Endothelial cell of umbilical vein (primary cell): ENCODE results near the gene F2RL2. TPM values are rescaled to one million over a fixed set of nuclear protein-coding genes. Genes with fewer than 3 reads are reported as not detected.

ENCODE experiments used
- Bru-seq: library from RNA; stranded (reverse); fragments of 400-500 nt; gene quantifications from one replicate; lab custom pipeline; 2021; lab: Mats Ljungman, UMichigan
- BruChase-seq, 2 experiments: library from RNA; stranded (reverse); fragments of 400-500 nt; gene quantifications; one replicate each; lab custom pipeline; 2021; lab: Mats Ljungman, UMichigan
- BruUV-seq: library from RNA; stranded (reverse); fragments of 400-500 nt; replicated peaks from 2 replicates; lab custom pipeline; 2021; lab: Mats Ljungman, UMichigan
- CTCF ChIA-PET: fragments of 300-600, 350-600 bp; sonication (Branson Sonifier 250); formaldehyde crosslinking; loops from one replicate; lab custom pipeline; 2021; ENCODE audit warnings: antibody characterized with exemption, inconsistent platforms; lab: Charles Lee
- POLR2A ChIA-PET: fragments of 300-600, 350-600 bp; sonication (Branson Sonifier 250); formaldehyde crosslinking; loops from one replicate; lab custom pipeline; 2021; ENCODE audit warnings: antibody characterized with exemption, inconsistent platforms; lab: Charles Lee
- DNase-seq: peaks from one replicate; pipeline ENCODE4 v3.0.0-alpha.2; 2011; ENCODE audit warnings: low read depth, low spot score
- FAIRE-seq: peaks from 2 replicates; lab custom pipeline; 2011; peaks lifted over from hg19 to GRCh38; lab: Jason Lieb, UNC
- H2AFZ ChIP-seq: 2 replicates; pipeline ENCODE4 v1.6.0; 2012; ENCODE audit warnings: low read depth, low read length, control low read depth, inconsistent platforms
- H3K27ac ChIP-seq: 2 replicates; pipeline ENCODE4 v1.5.1; 2011; ENCODE audit warnings: low read depth, mild to moderate bottlenecking, control low read depth, low read length, moderate library complexity; ENCODE audit not compliant: insufficient read depth
- H3K27me3 ChIP-seq, 2 experiments: 2 replicates each; pipeline versions ENCODE4 v1.6.0 to v1.6.1; 2011; ENCODE audit warnings: low read length in 2 of 2, mixed read lengths in 1 of 2; ENCODE audit not compliant: control insufficient read depth in 2 of 2, insufficient read depth in 2 of 2
- H3K36me3 ChIP-seq, 2 experiments: 2 replicates in 1 of 2; 3 replicates in 1 of 2; pipeline ENCODE4 v1.5.1; 2011; ENCODE audit warnings: low read length in 2 of 2, mild to moderate bottlenecking in 1 of 2, moderate library complexity in 1 of 2; ENCODE audit not compliant: control insufficient read depth in 2 of 2, insufficient read depth in 2 of 2; ENCODE audit errors: extremely low read depth in 1 of 2
- H3K4me1 ChIP-seq: 3 replicates; pipeline ENCODE4 v1.5.1; 2011; ENCODE audit warnings: mild to moderate bottlenecking, low read length; ENCODE audit not compliant: control insufficient read depth, insufficient read depth; ENCODE audit errors: extremely low read depth
- H3K4me2 ChIP-seq: 2 replicates; pipeline ENCODE4 v1.6.1; 2011; ENCODE audit warnings: low read length, control low read depth, mixed read lengths; ENCODE audit not compliant: insufficient read depth
- H3K4me3 ChIP-seq, 3 experiments: fragments of 200-600 bp in 1 of 3; sonication (generic), shearing (Covaris generic) in 1 of 3; replicated peaks in 1 of 3; 2 replicates each; pipeline ENCODE4 v1.5.1; 2011 to 2016; ENCODE audit warnings: control low read depth in 3 of 3, low read length in 3 of 3, mild to moderate bottlenecking in 2 of 3, inconsistent platforms in 1 of 3, low read depth in 1 of 3, moderate library complexity in 1 of 3; ENCODE audit not compliant: insufficient read depth in 1 of 3
- H3K79me2 ChIP-seq: 2 replicates; pipeline ENCODE4 v1.6.0; 2012; ENCODE audit warnings: low read length, inconsistent platforms; ENCODE audit not compliant: control insufficient read depth, insufficient read depth
- H3K9ac ChIP-seq: replicated peaks from 2 replicates; pipeline ENCODE3; 2011; ENCODE audit warnings: low read length, control low read depth; ENCODE audit not compliant: insufficient read depth; ENCODE audit errors: extremely low read depth
- H3K9me1 ChIP-seq: replicated peaks from 3 replicates; pipeline ENCODE4 v1.6.0; 2011; ENCODE audit warnings: mild to moderate bottlenecking, low read length; ENCODE audit not compliant: control insufficient read depth, insufficient read depth; ENCODE audit errors: extremely low read depth
- H3K9me3 ChIP-seq: replicated peaks from 2 replicates; pipeline ENCODE4 v1.5.1; 2012; ENCODE audit warnings: low read length, inconsistent platforms; ENCODE audit not compliant: control insufficient read depth, insufficient read depth
- H4K20me1 ChIP-seq: replicated peaks from 2 replicates; pipeline ENCODE3; 2011; ENCODE audit warnings: mild to moderate bottlenecking, low read length; ENCODE audit not compliant: control insufficient read depth, insufficient read depth; ENCODE audit errors: extremely low read depth
- EZH2 ChIP-seq: IDR thresholded peaks from 2 replicates; pipeline ENCODE4 v1.6.1; 2012; ENCODE audit warnings: borderline replicate concordance, low read depth, mild to moderate bottlenecking, moderate library complexity, low read length, inconsistent platforms; ENCODE audit not compliant: severe bottlenecking
- FOS ChIP-seq: IDR thresholded peaks from 2 replicates; pipeline ENCODE4 v1.6.1; 2011; ENCODE audit warnings: mild to moderate bottlenecking, low read length, moderate library complexity, borderline replicate concordance; ENCODE audit not compliant: insufficient read depth
- GATA2 ChIP-seq: IDR thresholded peaks from 2 replicates; pipeline ENCODE4 v1.7.0; 2011; ENCODE audit warnings: low read depth, mild to moderate bottlenecking, moderate library complexity, mixed read lengths, low read length; ENCODE audit not compliant: insufficient read length, insufficient read depth
- JUN ChIP-seq: IDR thresholded peaks from 2 replicates; pipeline ENCODE4 v1.6.1; 2011; ENCODE audit warnings: borderline replicate concordance, low read depth; ENCODE audit not compliant: insufficient read length, insufficient read depth
- MYC ChIP-seq: IDR thresholded peaks from one replicate; pipeline ENCODE4 v1.6.1; 2011; ENCODE audit warnings: mild to moderate bottlenecking, low read depth, low read length
- POLR2AphosphoS5 ChIP-seq: IDR thresholded peaks from 2 replicates; pipeline ENCODE4 v1.6.1; 2012; ENCODE audit warnings: low read depth, mild to moderate bottlenecking, control low read depth, low read length, moderate library complexity; ENCODE audit not compliant: insufficient read depth
- dilution Hi-C: fragments of 300-500 bp; cut with MboI; formaldehyde crosslinking; loops from one replicate; pipeline ENCODE4 v1.15.0; 2019; ENCODE audit warnings: low sequenced_read_pairs; ENCODE audit not compliant: extremely low pct_ligation_motif_present
- intact Hi-C: fragments of 100-400 bp; cut with micrococcal nuclease; formaldehyde crosslinking; loops from one replicate; pipeline ENCODE4 v1.10.0; 2022
- long read RNA-seq: library from polyadenylated mRNA; stranded (forward); transcript quantifications from one replicate; pipeline ENCODE4 v2.0.0, GENCODE V29; 2021
- polyA minus RNA-seq, 3 experiments: library from RNA; depleted of rRNA, polyadenylated mRNA; stranded (reverse); fragments of >200 nt; gene quantifications; 1 replicate in 1 of 3; 2 replicates in 2 of 3; pipeline ENCODE4 v1.2.3, GENCODE V29; 2011
- polyA plus RNA-seq, 4 experiments: library from polyadenylated mRNA; depleted of rRNA in 3 of 4; stranded (reverse) in 3 of 4; unstranded in 1 of 4; fragments of >200 nt; gene quantifications; 2 replicates each; pipeline versions ENCODE4 v1.2.1 to v1.2.3, GENCODE V29; 2011 to 2012; ENCODE audit warnings: missing spikeins in 1 of 4
- total RNA-seq: library from RNA; stranded (reverse); gene quantifications from 2 replicates; pipeline ENCODE4 v1.2.3, GENCODE V29; 2021
- TF ChIP-seq, protein P1 (sequence below), 2 donors: IDR thresholded peaks; 1 replicate in 1 of 2; 2 replicates in 1 of 2; pipeline ENCODE4 v1.5.1; 2011; ENCODE audit warnings: low read length in 2 of 2, mild to moderate bottlenecking in 2 of 2, moderate library complexity in 2 of 2, control low read depth in 1 of 2, inconsistent platforms in 1 of 2, low read depth in 1 of 2; ENCODE audit not compliant: insufficient read depth in 1 of 2; ENCODE audit errors: extremely low read depth in 1 of 2

Gene F2RL2, protein sequence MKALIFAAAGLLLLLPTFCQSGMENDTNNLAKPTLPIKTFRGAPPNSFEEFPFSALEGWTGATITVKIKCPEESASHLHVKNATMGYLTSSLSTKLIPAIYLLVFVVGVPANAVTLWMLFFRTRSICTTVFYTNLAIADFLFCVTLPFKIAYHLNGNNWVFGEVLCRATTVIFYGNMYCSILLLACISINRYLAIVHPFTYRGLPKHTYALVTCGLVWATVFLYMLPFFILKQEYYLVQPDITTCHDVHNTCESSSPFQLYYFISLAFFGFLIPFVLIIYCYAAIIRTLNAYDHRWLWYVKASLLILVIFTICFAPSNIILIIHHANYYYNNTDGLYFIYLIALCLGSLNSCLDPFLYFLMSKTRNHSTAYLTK
- 10.2 and 19.8 TPM in 2 replicates for total RNA-seq
- polyA plus RNA-seq, result 33.0 and 33.3 TPM in 2 replicates
- 12.7 and 13.3 TPM in 2 replicates for polyA plus RNA-seq (2011; cell fraction: cytosol; rRNA removed)
- 11.2 and 12.2 TPM in 2 replicates for polyA plus RNA-seq (2011; cell fraction: nucleus; rRNA removed)
- 6.0 and 7.0 TPM in 2 replicates for polyA plus RNA-seq (2012)
- 65.1 and 69.9 TPM in 2 replicates for polyA minus RNA-seq
- polyA minus RNA-seq (2011; cell fraction: cytosol; rRNA and poly(A)+ RNA removed), result not detected
- 13.6 and 19.6 TPM in 2 replicates for polyA minus RNA-seq (2011; cell fraction: nucleus; rRNA and poly(A)+ RNA removed)
- Bru-seq, nascent RNA, result percentile 78 among the genes with signal in this experiment
- BruChase-seq, experiment 1, labeled RNA remaining after a 6-hour chase, result percentile 78 among the genes with signal in this experiment
- percentile 71 among the genes with signal in this experiment for BruChase-seq, experiment 2, labeled RNA remaining after a 2-hour chase
- long read RNA-seq, transcript F2RL2-201 (2 exons, 3,429 nt), result major isoform, 10 of 12 reads
- long read RNA-seq, partial matches to known transcripts, result 0 of 12 reads
- long read RNA-seq, other reads (novel, unspliced or antisense), result 2 of 12 reads

GRCh38 chr5:76622973-76623596 is at the start of gene F2RL2:
F2RL2 (minus strand) TSS chr5:76623403; CDS start chr5:76623230, 173 bp downstream.
- H3K27ac ChIP-seq, result peak within 1 kb of the TSS; percentile 44
- H4K20me1 ChIP-seq, result no peaks in the 10 kb centered on the region
- no peaks in the 10 kb centered on the region for H3K79me2 ChIP-seq
- DNase-seq, result peak; percentile 75
- TSS peak; percentile 75 for BruUV-seq
- peak within 1 kb of the TSS; percentile 69 for H3K9ac ChIP-seq
- peak within 1 kb of the TSS in 2 of 3 experiments; percentile 24 to 35 for H3K4me3 ChIP-seq
- peaks cover 17% of the 10 kb centered on the region for H3K4me1 ChIP-seq
- peak within 1 kb of the TSS; percentile 33 for H3K4me2 ChIP-seq
- H3K9me3 ChIP-seq, result no peaks in the 10 kb centered on the region
- intact Hi-C loops, result no loop called here
- ChIA-PET POLR2A (no interaction called here), CTCF (no interaction called here)
- H2AFZ ChIP-seq, result peak within 1 kb of the TSS; percentile 3
- no peaks in the 10 kb centered on the region for H3K27me3 ChIP-seq
- H3K36me3 ChIP-seq, result no peaks in the 10 kb centered on the region
- FAIRE-seq, result peak; percentile 85
- H3K9me1 ChIP-seq, result no peaks in the 10 kb centered on the region
- TF ChIP-seq GATA2, result no peak
- peak; percentile 58 for TF ChIP-seq FOS
- TF ChIP-seq, protein P1, sequence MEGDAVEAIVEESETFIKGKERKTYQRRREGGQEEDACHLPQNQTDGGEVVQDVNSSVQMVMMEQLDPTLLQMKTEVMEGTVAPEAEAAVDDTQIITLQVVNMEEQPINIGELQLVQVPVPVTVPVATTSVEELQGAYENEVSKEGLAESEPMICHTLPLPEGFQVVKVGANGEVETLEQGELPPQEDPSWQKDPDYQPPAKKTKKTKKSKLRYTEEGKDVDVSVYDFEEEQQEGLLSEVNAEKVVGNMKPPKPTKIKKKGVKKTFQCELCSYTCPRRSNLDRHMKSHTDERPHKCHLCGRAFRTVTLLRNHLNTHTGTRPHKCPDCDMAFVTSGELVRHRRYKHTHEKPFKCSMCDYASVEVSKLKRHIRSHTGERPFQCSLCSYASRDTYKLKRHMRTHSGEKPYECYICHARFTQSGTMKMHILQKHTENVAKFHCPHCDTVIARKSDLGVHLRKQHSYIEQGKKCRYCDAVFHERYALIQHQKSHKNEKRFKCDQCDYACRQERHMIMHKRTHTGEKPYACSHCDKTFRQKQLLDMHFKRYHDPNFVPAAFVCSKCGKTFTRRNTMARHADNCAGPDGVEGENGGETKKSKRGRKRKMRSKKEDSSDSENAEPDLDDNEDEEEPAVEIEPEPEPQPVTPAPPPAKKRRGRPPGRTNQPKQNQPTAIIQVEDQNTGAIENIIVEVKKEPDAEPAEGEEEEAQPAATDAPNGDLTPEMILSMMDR (IDR thresholded peaks at IDR 0.05; ENCODE audit: extremely low read depth in 1 of 2, insufficient read depth in 1 of 2, low read depth in 1 of 2, low read length in 2 of 2), result no peak
- TF ChIP-seq JUN, result peak; percentile 31
- no peak for TF ChIP-seq POLR2AphosphoS5
- TF ChIP-seq MYC, result no peak
- TF ChIP-seq EZH2, result no peak
- dilution Hi-C loops, result no loop called here
